Measurements from ENCODE around the gene LRRC74A.
"Not testable (repeated sequence)": the region's sequence is repeated elsewhere in the genome, so short reads cannot be mapped to it uniquely, and the experiment has no call there.

- not testable (repeated sequence) for TF ChIP-seq CTCF (IDR thresholded peaks at IDR 0.05; ENCODE audit: poor library complexity); EZH2 (IDR thresholded peaks at IDR 0.05; ENCODE audit: borderline replicate concordance)
Measured at GRCh38 chr14:76914533-76915081, 88.4 kb downstream of the LRRC74A start.
